K562 (cell line): ENCODE results near the gene ITGBL1. TPM values are rescaled to one million over a fixed set of nuclear protein-coding genes. Genes with fewer than 3 reads are reported as not detected.

Source experiments
- ATAC-seq: fragments of 200-7000 bp; cut with Tn5 transposase; 3 replicates; pipeline ENCODE4 v1.9.1; 2020; ENCODE audit warnings: moderate library complexity
- BruUV-seq: library from RNA; stranded (reverse); fragments of 400-500 nt; replicated peaks from 2 replicates; lab custom pipeline; 2021; lab: Mats Ljungman, UMichigan
- CTCF ChIA-PET: fragments of 300-600 bp; formaldehyde crosslinking; extraction: SDS; loops from one replicate; lab custom pipeline; 2021; ENCODE audit warnings: low intra/inter-chr PET ratio; lab: Yijun Ruan, JAX
- POLR2A ChIA-PET: fragments of 300-600, 350-650 bp; sonication (Branson Sonifier 250); formaldehyde crosslinking; extraction: SDS; loops from one replicate; lab custom pipeline; 2021; ENCODE audit warnings: antibody characterized with exemption, inconsistent platforms; lab: Yijun Ruan, JAX
- DNase-seq, 4 experiments: peaks; one replicate each; pipeline versions ENCODE4 v3.0.0 to v3.0.0-alpha.2; 2011 to 2018; ENCODE audit warnings: low spot score in 3 of 4, mixed read lengths in 3 of 4; ENCODE audit errors: extremely low read depth in 1 of 4
- FAIRE-seq: peaks from 2 replicates; lab custom pipeline; 2011; peaks lifted over from hg19 to GRCh38; lab: Jason Lieb, UNC
- H2AFZ ChIP-seq: 2 replicates; pipeline ENCODE4 v1.6.0; 2011; ENCODE audit warnings: low read depth, low read length, control low read depth, inconsistent platforms
- H3K27ac ChIP-seq: fragments of 200-600 bp; 3 replicates; pipeline ENCODE4 v1.8.0; 2011; ENCODE audit warnings: low read depth, mild to moderate bottlenecking, control low read depth, inconsistent platforms, low read length, moderate library complexity, mixed read lengths; ENCODE audit errors: extremely low read depth
- H3K27me3 ChIP-seq, 2 experiments: fragments of 300-600 bp in 1 of 2; 2 replicates in 1 of 2; 3 replicates in 1 of 2; pipeline versions ENCODE4 v1.6.0 to v1.8.0; 2011; ENCODE audit warnings: inconsistent platforms in 2 of 2, low read length in 2 of 2, mild to moderate bottlenecking in 1 of 2, mixed read lengths in 1 of 2, moderate library complexity in 1 of 2; ENCODE audit not compliant: control insufficient read depth in 2 of 2, insufficient read depth in 2 of 2
- H3K36me3 ChIP-seq: fragments of 300-600 bp; 3 replicates; pipeline ENCODE4 v1.8.0; 2011; ENCODE audit warnings: mild to moderate bottlenecking, low read length, inconsistent platforms; ENCODE audit not compliant: control insufficient read depth, insufficient read depth
- H3K4me1 ChIP-seq, 2 experiments: fragments of 200-600 bp in 1 of 2; replicated peaks in 1 of 2; 2 replicates in 1 of 2; 3 replicates in 1 of 2; pipeline versions ENCODE4 v1.5.1 to v1.8.0; 2011; ENCODE audit warnings: inconsistent platforms in 2 of 2, low read length in 2 of 2, mild to moderate bottlenecking in 1 of 2, mixed read lengths in 1 of 2, moderate library complexity in 1 of 2; ENCODE audit not compliant: control insufficient read depth in 2 of 2, insufficient read depth in 2 of 2
- H3K4me2 ChIP-seq: 2 replicates; pipeline ENCODE4 v1.6.1; 2011; ENCODE audit warnings: low read length, control low read depth, inconsistent platforms, mixed read lengths; ENCODE audit not compliant: insufficient read depth
- H3K4me3 ChIP-seq: fragments of 200-600 bp; sonication (generic), shearing (Covaris generic); 2 replicates; pipeline ENCODE4 v1.5.1; 2016; ENCODE audit warnings: control low read depth, inconsistent platforms
- H3K79me2 ChIP-seq: fragments of 200-600 bp; 3 replicates; pipeline ENCODE4 v1.8.0; 2011; ENCODE audit warnings: low read length, inconsistent platforms; ENCODE audit not compliant: control insufficient read depth, insufficient read depth
- H3K9ac ChIP-seq, 2 experiments: 2 replicates each; pipeline versions ENCODE4 v1.6.0 to v1.6.1; 2011; ENCODE audit warnings: low read depth in 2 of 2, low read length in 2 of 2, control low read depth in 1 of 2, inconsistent platforms in 1 of 2, mild to moderate bottlenecking in 1 of 2, mixed read lengths in 1 of 2; ENCODE audit not compliant: insufficient read depth in 1 of 2
- H3K9me1 ChIP-seq: one replicate; pipeline ENCODE4 v1.6.0; 2011; ENCODE audit warnings: inconsistent platforms, mild to moderate bottlenecking, low read length, moderate library complexity; ENCODE audit not compliant: control insufficient read depth, insufficient read depth
- H3K9me3 ChIP-seq: replicated peaks from 2 replicates; pipeline ENCODE4 v1.5.1; 2011; ENCODE audit warnings: low read depth, low read length, inconsistent platforms; ENCODE audit not compliant: control insufficient read depth, insufficient read depth
- H4K20me1 ChIP-seq: replicated peaks from 2 replicates; pipeline ENCODE4 v1.6.1; 2011; ENCODE audit warnings: low read length, inconsistent platforms, mixed read lengths; ENCODE audit not compliant: control insufficient read depth, insufficient read depth
- DMBX1 ChIP-seq: fragments of 250-450 bp; sonication (Bioruptor Pico); IDR thresholded peaks from 2 replicates; pipeline ENCODE4 v1.8.0; 2022; ENCODE audit warnings: inconsistent platforms, mild to moderate bottlenecking, moderate library complexity, borderline replicate concordance
- GABPA ChIP-seq: fragments of 200-800 bp; sonication (Bioruptor generic); conservative IDR thresholded peaks from 2 replicates; pipeline ENCODE4 v1.6.1; 2016; ENCODE audit warnings: low read depth, missing genetic modification characterization, missing compliant biosample characterization
- HBP1 ChIP-seq: fragments of 450-650 bp; formaldehyde crosslinking; IDR thresholded peaks from 2 replicates; pipeline ENCODE4 v1.4.0; 2022; ENCODE audit warnings: missing genetic modification characterization
- IRF9 ChIP-seq: fragments of 450-650 bp; IDR thresholded peaks from 2 replicates; pipeline ENCODE4 v1.6.1; 2016; ENCODE audit warnings: missing biosample characterization, missing genetic modification characterization
- KLF1 ChIP-seq: fragments of 450-650 bp; IDR thresholded peaks from 2 replicates; pipeline ENCODE4 v1.6.1; 2016; ENCODE audit warnings: missing genetic modification characterization, missing compliant biosample characterization
- KLF10 ChIP-seq: fragments of 250-450 bp; sonication (Bioruptor Pico); IDR thresholded peaks from 2 replicates; pipeline ENCODE4 v1.6.1; 2021; ENCODE audit warnings: matching md5 sums
- MCM5 ChIP-seq: fragments of 450-650 bp; IDR thresholded peaks from 2 replicates; pipeline ENCODE4 v1.6.1; 2016; ENCODE audit warnings: low read depth
- NFIC ChIP-seq: fragments of 450-650 bp; IDR thresholded peaks from 2 replicates; pipeline ENCODE4 v1.6.1; 2017; ENCODE audit warnings: mild to moderate bottlenecking, inconsistent platforms
- RBBP5 ChIP-seq: fragments of 200-600 bp; sonication (generic); IDR thresholded peaks from 2 replicates; pipeline ENCODE4 v1.6.1; 2012; ENCODE audit warnings: borderline replicate concordance, mild to moderate bottlenecking, low read length, control low read depth, inconsistent platforms; ENCODE audit not compliant: insufficient read depth, poor library complexity, severe bottlenecking
- TRIM25 ChIP-seq: fragments of 450-650 bp; IDR thresholded peaks from 2 replicates; pipeline ENCODE4 v1.7.0; 2016; ENCODE audit warnings: borderline replicate concordance
- ZNF511 ChIP-seq: sonication (generic); formaldehyde crosslinking; IDR thresholded peaks from 2 replicates; pipeline ENCODE4 v1.8.0; 2022; ENCODE audit warnings: mild to moderate bottlenecking, missing genetic modification reagents
- ZNF707 ChIP-seq: fragments of 250-450 bp; sonication (Bioruptor Pico); conservative IDR thresholded peaks from 2 replicates; pipeline ENCODE4 v1.8.0; 2022; ENCODE audit warnings: inconsistent platforms, mild to moderate bottlenecking, moderate library complexity
- WGBS: fragments of 100-300 bp; shearing (Covaris generic); methylation state at CpG from one replicate; pipeline ENCODE4 v1.1.6; 2016; ENCODE audit warnings: low coverage, mixed read lengths; ENCODE audit not compliant: insufficient coverage; ENCODE audit errors: missing lambda C conversion rate; 5-methylcytosine and 5-hydroxymethylcytosine counted together
- in situ Hi-C: fragments of 300-500 bp; cut with MboI; formaldehyde crosslinking; loops from 4 replicates; pipeline ENCODE4 v1.15.0; 2018; ENCODE audit warnings: inconsistent platforms, mixed read lengths
- intact Hi-C: fragments of 100-400 bp; cut with micrococcal nuclease; formaldehyde crosslinking; loops from 2 replicates; pipeline ENCODE4 v1.14.2; 2022
- polyA plus RNA-seq, 8 experiments: library from polyadenylated mRNA; depleted of rRNA in 4 of 8; stranded (reverse) in 5 of 8; unstranded in 3 of 8; fragments of >200 nt; fragmentation: Nextera tagmentation in 2 of 8; fragmentation: Illumina TruSeq in 1 of 8; extraction: Ambion mirVana in 2 of 8; extraction: Trizol in 1 of 8; gene quantifications; 2 replicates each; pipeline versions ENCODE4 v1.2.1 to v1.2.3, GENCODE V29; 2011 to 2014; ENCODE audit warnings: inconsistent platforms in 1 of 8, missing spikeins in 1 of 8
- total RNA-seq, 7 experiments: library from RNA; depleted of rRNA in 6 of 7; stranded (reverse); fragments of >200 nt in 6 of 7; fragmentation: Illumina TruSeq in 2 of 7; extraction: Trizol in 2 of 7; gene quantifications; 2 replicates each; pipeline versions ENCODE4 v1.2.1 to v1.2.3, GENCODE V29; 2011 to 2021; ENCODE audit warnings: low replicate concordance in 1 of 7

Gene ITGBL1
- total and polyA plus RNA-seq, 9 of the 15 experiments (the other 6 are each of a cell fraction or from before 2014, with no cell fraction given): 0.04 to 0.73 (median 0.32) TPM; not detected in 1

- BruUV-seq: no TSS peak
- Histone ChIP-seq H3K27me3 (no peaks in the 10 kb centered on the region), H3K36me3 (no peaks in the 10 kb centered on the region), H3K9me3 (no peaks in the 10 kb centered on the region), H3K9me1 (no peaks in the 10 kb centered on the region), H2AFZ (no peak overlapping the region), H3K4me2 (no peak overlapping the region), H3K9ac (no peak overlapping the region), H3K27ac (no peak overlapping the region), H3K4me3 (no peak overlapping the region), H4K20me1 (no peaks in the 10 kb centered on the region), H3K4me1 (no peaks in the 10 kb centered on the region), H3K79me2 (no peaks in the 10 kb centered on the region)
- in situ Hi-C loops (no loop called here), intact Hi-C loops (no loop called here)
- POLR2A ChIA-PET: no interaction called here
- WGBS: 0% methylated on average over 2 of the region's 3 CpGs
- FAIRE-seq (no peak), DNase-seq (no peak), ATAC-seq (no peak)
- CTCF ChIA-PET: no interaction called here
- no peak for TF ChIP-seq MCM5
- TF ChIP-seq ZNF707 (CRISPR knock-in tag): no peak
- no peak for TF ChIP-seq NFIC
- no peak for TF ChIP-seq KLF1 (tag)
These were observed 104.2 kb downstream of the ITGBL1 start for GRCh38 chr13:101556676-101557123.

GRCh38 chr13:101565317-101565716, 112.8 kb downstream of the ITGBL1 start:
- no peak overlapping the region for H3K9ac ChIP-seq
- H3K9me3 ChIP-seq: no peaks in the 10 kb centered on the region
- CTCF ChIA-PET: no interaction called here
- WGBS: 8% methylated on average over 1 of the region's 1 CpG
- POLR2A ChIA-PET: no interaction called here
- intact Hi-C loops (no loop called here), in situ Hi-C loops (no loop called here)
- H3K4me3 ChIP-seq: no peak overlapping the region
- ATAC-seq (no peak), FAIRE-seq (no peak), DNase-seq (no peak)
- no peaks in the 10 kb centered on the region for H3K4me1 ChIP-seq
- no peak overlapping the region for H3K4me2 ChIP-seq
- no peaks in the 10 kb centered on the region for H3K79me2 ChIP-seq
- no peaks in the 10 kb centered on the region for H4K20me1 ChIP-seq
- no peak overlapping the region for H2AFZ ChIP-seq
- no peaks in the 10 kb centered on the region for H3K36me3 ChIP-seq
- H3K9me1 ChIP-seq: no peaks in the 10 kb centered on the region
- no TSS peak for BruUV-seq
- no peaks in the 10 kb centered on the region for H3K27me3 ChIP-seq
- H3K27ac ChIP-seq: no peak overlapping the region
- TF ChIP-seq GABPA (tag) (no peak), RBBP5 (no peak), TRIM25 (no peak), ZNF511 (CRISPR knock-in tag) (no peak), IRF9 (tag) (no peak), KLF10 (no peak), DMBX1 (no peak), HBP1 (CRISPR knock-in tag) (no peak)
